HepG2 (cell line): ENCODE data around the gene EIF2AK2. TPM values are rescaled to one million over a fixed set of nuclear protein-coding genes. Genes with fewer than 3 reads are reported as not detected.

ENCODE experiments used
- ATAC-seq: fragments of 200-7000 bp; cut with Tn5 transposase; 3 replicates; pipeline ENCODE4 v1.9.1; 2020; ENCODE audit warnings: mild to moderate bottlenecking, moderate library complexity
- BruUV-seq: library from RNA; stranded (reverse); fragments of 400-500 nt; replicated peaks from 2 replicates; lab custom pipeline; 2021; lab: Mats Ljungman, UMichigan
- CTCF ChIA-PET: fragments of 300-600 bp; formaldehyde crosslinking; extraction: SDS; loops from one replicate; lab custom pipeline; 2021; ENCODE audit warnings: low total read pairs, inconsistent platforms, low intra/inter-chr PET ratio; lab: Yijun Ruan, JAX
- POLR2A ChIA-PET: fragments of 350-600 bp; sonication (Branson Sonifier 250); formaldehyde crosslinking; loops from one replicate; lab custom pipeline; 2020; ENCODE audit warnings: antibody characterized with exemption, inconsistent platforms; lab: Yijun Ruan, JAX
- DNase-seq: peaks from one replicate; pipeline ENCODE4 v3.0.0-alpha.2; 2015; ENCODE audit warnings: low spot score
- FAIRE-seq: peaks from 3 replicates; lab custom pipeline; 2011; peaks lifted over from hg19 to GRCh38; lab: Jason Lieb, UNC
- H2AFZ ChIP-seq: one replicate; pipeline ENCODE4 v1.6.1; 2011; ENCODE audit warnings: low read length, inconsistent platforms
- H3K27ac ChIP-seq: fragments of 300-600 bp; 3 replicates; pipeline ENCODE4 v1.8.0; 2011; ENCODE audit warnings: mixed run types, mild to moderate bottlenecking, mixed read lengths, low read length, inconsistent platforms; ENCODE audit not compliant: insufficient read depth; ENCODE audit errors: extremely low read length
- H3K27me3 ChIP-seq, 2 experiments: fragments of 200-600 bp in 1 of 2; 2 replicates in 1 of 2; 3 replicates in 1 of 2; pipeline versions ENCODE4 v1.6.0 to v1.8.0; 2011; ENCODE audit warnings: low read length in 2 of 2, mild to moderate bottlenecking in 2 of 2, moderate library complexity in 2 of 2, inconsistent platforms in 1 of 2; ENCODE audit not compliant: insufficient read depth in 2 of 2, control insufficient read depth in 1 of 2
- H3K36me3 ChIP-seq, 2 experiments: fragments of 200-600 bp in 1 of 2; replicated peaks in 1 of 2; 2 replicates in 1 of 2; 3 replicates in 1 of 2; pipeline versions ENCODE4 v1.5.1 to v1.8.0; 2011; ENCODE audit warnings: low read length in 2 of 2, inconsistent platforms in 1 of 2; ENCODE audit not compliant: insufficient read depth in 2 of 2, control insufficient read depth in 1 of 2
- H3K4me1 ChIP-seq: 2 replicates; pipeline ENCODE4 v1.5.1; 2012; ENCODE audit warnings: low read length, inconsistent platforms; ENCODE audit not compliant: insufficient read depth
- H3K4me2 ChIP-seq: 2 replicates; pipeline ENCODE4 v1.6.0; 2011; ENCODE audit warnings: low read depth, low read length, inconsistent platforms
- H3K4me3 ChIP-seq, 3 experiments: fragments of 200-600 bp in 1 of 3; sonication (generic), shearing (Covaris generic) in 1 of 3; replicated peaks in 1 of 3; 2 replicates each; pipeline ENCODE4 v1.5.1; 2011 to 2016; ENCODE audit warnings: low read length in 3 of 3, inconsistent platforms in 2 of 3, low read depth in 2 of 3, mild to moderate bottlenecking in 2 of 3, control low read depth in 1 of 3, mixed read lengths in 1 of 3; ENCODE audit not compliant: insufficient read depth in 1 of 3
- H3K79me2 ChIP-seq: one replicate; pipeline ENCODE4 v1.6.1; 2011; ENCODE audit warnings: low read length, inconsistent platforms; ENCODE audit not compliant: insufficient read depth
- H3K9ac ChIP-seq: 2 replicates; pipeline ENCODE4 v1.6.0; 2011; ENCODE audit warnings: mild to moderate bottlenecking, low read depth, low read length, inconsistent platforms; ENCODE audit not compliant: insufficient read depth
- H3K9me3 ChIP-seq: 2 replicates; pipeline ENCODE4 v1.5.1; 2012; ENCODE audit warnings: mild to moderate bottlenecking, low read length
- H4K20me1 ChIP-seq: 2 replicates; pipeline ENCODE4 v1.6.0; 2011; ENCODE audit warnings: inconsistent platforms, mild to moderate bottlenecking, low read length, moderate library complexity; ENCODE audit not compliant: insufficient read depth
- ATF4 ChIP-seq, 2 experiments: fragments of 450-650 bp in 1 of 2; sonication (generic) in 1 of 2; formaldehyde crosslinking; IDR thresholded peaks; 2 replicates each; pipeline versions ENCODE4 v1.5.0 to v1.8.0; 2020 to 2022; ENCODE audit warnings: mild to moderate bottlenecking in 1 of 2, missing genetic modification reagents in 1 of 2
- FOXP4 ChIP-seq: sonication (generic); formaldehyde crosslinking; IDR thresholded peaks from 2 replicates; pipeline ENCODE4 v1.4.0; 2020; ENCODE audit warnings: missing genetic modification reagents
- HOMEZ ChIP-seq: IDR thresholded peaks from 2 replicates; pipeline ENCODE4 v1.6.1; 2016; ENCODE audit warnings: low read depth
- PREB ChIP-seq: sonication (generic); formaldehyde crosslinking; IDR thresholded peaks from 2 replicates; pipeline ENCODE4 v1.4.0; 2020; ENCODE audit warnings: missing genetic modification reagents
- SNAPC2 ChIP-seq: sonication (generic); formaldehyde crosslinking; IDR thresholded peaks from 2 replicates; pipeline ENCODE4 v1.8.1; 2022; ENCODE audit warnings: mild to moderate bottlenecking, missing genetic modification reagents
- SOX6 ChIP-seq, 2 experiments: fragments of 450-650 bp in 1 of 2; sonication (generic) in 1 of 2; formaldehyde crosslinking in 1 of 2; IDR thresholded peaks; 2 replicates each; pipeline versions ENCODE4 v1.4.0 to v1.6.1; 2017 to 2020; ENCODE audit warnings: antibody characterized with exemption in 1 of 2, mild to moderate bottlenecking in 1 of 2, missing genetic modification reagents in 1 of 2
- THAP9 ChIP-seq: sonication (generic); formaldehyde crosslinking; IDR thresholded peaks from 2 replicates; pipeline ENCODE4; 2020; ENCODE audit warnings: missing genetic modification reagents, mild to moderate bottlenecking, borderline replicate concordance
- ZBTB7A ChIP-seq: sonication (generic); formaldehyde crosslinking; IDR thresholded peaks from 2 replicates; pipeline ENCODE4 v1.8.0; 2022; ENCODE audit warnings: mild to moderate bottlenecking, missing genetic modification reagents
- ZSCAN31 ChIP-seq: sonication (generic); formaldehyde crosslinking; IDR thresholded peaks from 2 replicates; pipeline ENCODE4 v1.5.0; 2020; ENCODE audit warnings: low read depth, mild to moderate bottlenecking, missing genetic modification reagents
- WGBS: methylation state at CpG from one replicate; pipeline ENCODE4 v1.1.6; 2017; ENCODE audit warnings: low lambda C conversion rate; 5-methylcytosine and 5-hydroxymethylcytosine counted together
- in situ Hi-C: cut with HindIII; loops from 2 replicates; pipeline ENCODE4 v1.10.0; 2017; ENCODE audit warnings: low pct_unique_long_range_greater_than_20kb; ENCODE audit not compliant: extremely low pct_ligation_motif_present
- intact Hi-C: fragments of 100-400 bp; cut with micrococcal nuclease; formaldehyde crosslinking; loops from one replicate; pipeline ENCODE4 v1.10.0; 2022; ENCODE audit not compliant: unreplicated experiment
- polyA plus RNA-seq, 8 experiments: library from polyadenylated mRNA; depleted of rRNA in 3 of 8; stranded (reverse) in 7 of 8; unstranded in 1 of 8; fragments of >200 nt; fragmentation: Illumina TruSeq in 4 of 8; extraction: Trizol in 4 of 8; gene quantifications; 2 replicates each; pipeline versions ENCODE4 v1.2.1 to v1.2.3, GENCODE V29; 2011 to 2016; ENCODE audit warnings: low read depth in 4 of 8, missing spikeins in 1 of 8, mixed read lengths in 1 of 8; ENCODE audit not compliant: insufficient read depth in 1 of 8
- total RNA-seq, 5 experiments: library from RNA; depleted of rRNA; stranded (reverse); fragments of >200 nt; fragmentation: Illumina TruSeq; extraction: Trizol; gene quantifications; 2 replicates each; pipeline ENCODE4 v1.2.3, GENCODE V29; 2016; ENCODE audit warnings: low read depth in 1 of 5

Gene EIF2AK2
- total and polyA plus RNA-seq, 2 of the 13 experiments (the other 11 are each of a cell fraction or from before 2014, with no cell fraction given) = 10.2 to 26.1 TPM

- TF ChIP-seq THAP9 (CRISPR knock-in tag) = no peak
- TF ChIP-seq SOX6 (IDR thresholded peaks at IDR 0.05) = no peak
- TF ChIP-seq SOX6 (CRISPR knock-in tag; IDR thresholded peaks at IDR 0.05) = no peak
- no peak for TF ChIP-seq FOXP4 (CRISPR knock-in tag)
These were observed 64.9 kb downstream of the EIF2AK2 start (continued) for GRCh38 chr2:37091873-37092272.

- intact Hi-C loops = no loop called here
- Histone ChIP-seq H3K79me2 (no peaks in the 10 kb centered on the region), H3K36me3 (peaks cover 10 to 25% of the 10 kb centered on the region in 2 experiments), H3K9me3 (no peaks in the 10 kb centered on the region), H3K9ac (no peak overlapping the region), H3K4me2 (no peak overlapping the region), H3K27me3 (no peaks in the 10 kb centered on the region), H3K4me1 (peaks cover 18% of the 10 kb centered on the region), H3K27ac (no peak overlapping the region), H2AFZ (no peak overlapping the region), H3K4me3 (no peak overlapping the region), H4K20me1 (no peaks in the 10 kb centered on the region)
- CTCF ChIA-PET = no interaction called here
- 84% methylated on average over 4 of the region's 4 CpGs for WGBS
- TF ChIP-seq HOMEZ (CRISPR knock-in tag) = no peak
- TF ChIP-seq ATF4 (CRISPR knock-in tag; IDR thresholded peaks at IDR 0.05) = no peak
- no peak for TF ChIP-seq PREB
- TF ChIP-seq SNAPC2 (CRISPR knock-in tag) = no peak
- TF ChIP-seq ZBTB7A = no peak
- no peak for TF ChIP-seq ZSCAN31 (CRISPR knock-in tag)
- BruUV-seq = no TSS peak
- ATAC-seq (no peak), FAIRE-seq (no peak), DNase-seq (no peak)
- POLR2A ChIA-PET = no interaction called here
- in situ Hi-C loops = no loop called here
These were observed 66.7 kb downstream of the EIF2AK2 start for GRCh38 chr2:37090019-37090477.
